Trophoblast cell (in vitro differentiated cells and primary cell): ENCODE data around the gene MAGI2.

ENCODE experiments used
- DNase-seq, 2 donors: peaks; one replicate each; pipeline ENCODE4 v3.0.0-alpha.2; 2016
- H2AFZ ChIP-seq: 2 replicates; pipeline ENCODE4 v1.6.1; 2013; ENCODE audit warnings: low read length, moderate library complexity, mild to moderate bottlenecking; ENCODE audit not compliant: insufficient read depth, poor library complexity
- H2AK5ac ChIP-seq: 2 replicates; pipeline ENCODE4 v1.6.1; 2013; ENCODE audit warnings: mild to moderate bottlenecking, low read length
- H2BK120ac ChIP-seq: 2 replicates; pipeline ENCODE4 v1.6.1; 2013; ENCODE audit warnings: low read length, mild to moderate bottlenecking, moderate library complexity; ENCODE audit not compliant: insufficient read depth, poor library complexity
- H2BK12ac ChIP-seq: 2 replicates; pipeline ENCODE4 v1.6.1; 2013; ENCODE audit warnings: mild to moderate bottlenecking, low read length, moderate library complexity
- H2BK5ac ChIP-seq: 2 replicates; pipeline ENCODE4 v1.6.1; 2013; ENCODE audit warnings: low read length, low read depth, moderate library complexity, mild to moderate bottlenecking; ENCODE audit not compliant: poor library complexity
- H3K14ac ChIP-seq: 2 replicates; pipeline ENCODE4 v1.6.1; 2013; ENCODE audit warnings: mild to moderate bottlenecking, low read length
- H3K18ac ChIP-seq: 2 replicates; pipeline ENCODE4 v1.6.1; 2013; ENCODE audit warnings: mild to moderate bottlenecking, low read length
- H3K23ac ChIP-seq: 2 replicates; pipeline ENCODE4 v1.6.1; 2013; ENCODE audit warnings: low read length
- H3K27ac ChIP-seq: 2 replicates; pipeline ENCODE4 v1.5.1; 2013; ENCODE audit warnings: low read depth, mild to moderate bottlenecking, inconsistent platforms, low read length, moderate library complexity
- H3K27me3 ChIP-seq: 2 replicates; pipeline ENCODE4 v1.6.1; 2013; ENCODE audit warnings: inconsistent platforms, mild to moderate bottlenecking, low read length, moderate library complexity; ENCODE audit not compliant: insufficient read depth
- H3K36me3 ChIP-seq, 2 experiments: 1 replicate in 1 of 2; 2 replicates in 1 of 2; pipeline ENCODE4 v1.6.1; 2013; ENCODE audit warnings: low read length in 2 of 2, mild to moderate bottlenecking in 2 of 2, moderate library complexity in 1 of 2; ENCODE audit not compliant: insufficient read depth in 2 of 2, control insufficient read depth in 1 of 2
- H3K4ac ChIP-seq: 2 replicates; pipeline ENCODE4 v1.6.1; 2013; ENCODE audit warnings: low read depth, mild to moderate bottlenecking, low read length, moderate library complexity
- H3K4me1 ChIP-seq, 2 experiments: 1 replicate in 1 of 2; 2 replicates in 1 of 2; pipeline ENCODE4 v1.6.1; 2013; ENCODE audit warnings: low read length in 2 of 2, mild to moderate bottlenecking in 2 of 2, moderate library complexity in 1 of 2; ENCODE audit not compliant: insufficient read depth in 2 of 2, control insufficient read depth in 1 of 2
- H3K4me2 ChIP-seq: 2 replicates; pipeline ENCODE4 v1.6.1; 2013; ENCODE audit warnings: inconsistent platforms, mild to moderate bottlenecking, low read length, moderate library complexity
- H3K4me3 ChIP-seq: 2 replicates; pipeline ENCODE4 v1.5.1; 2013; ENCODE audit warnings: mild to moderate bottlenecking, low read depth, low read length, inconsistent platforms
- H3K79me1 ChIP-seq: one replicate; pipeline ENCODE4 v1.6.1; 2013; ENCODE audit warnings: low read length
- H3K79me2 ChIP-seq: 2 replicates; pipeline ENCODE4 v1.6.1; 2013; ENCODE audit warnings: low read length, mild to moderate bottlenecking; ENCODE audit not compliant: control insufficient read depth, insufficient read depth, poor library complexity
- H3K9ac ChIP-seq: 2 replicates; pipeline ENCODE4 v1.6.1; 2013; ENCODE audit warnings: mild to moderate bottlenecking, low read length
- H3K9me3 ChIP-seq: 2 replicates; pipeline ENCODE4 v1.6.1; 2013; ENCODE audit warnings: low read depth, mild to moderate bottlenecking, control low read depth, inconsistent platforms, low read length; ENCODE audit not compliant: insufficient read depth
- H4K12ac ChIP-seq: 2 replicates; pipeline ENCODE4 v1.6.1; 2013; ENCODE audit warnings: low read depth, mild to moderate bottlenecking, low read length, moderate library complexity
- H4K8ac ChIP-seq: 2 replicates; pipeline ENCODE4 v1.6.1; 2013; ENCODE audit warnings: low read depth, mild to moderate bottlenecking, low read length, moderate library complexity
- H4K91ac ChIP-seq: one replicate; pipeline ENCODE4 v1.6.1; 2013; ENCODE audit warnings: low read depth, mild to moderate bottlenecking, low read length, moderate library complexity
- WGBS: extraction: QIAGEN DNeasy Blood & Tissue Kit; methylation state at CpG from one replicate; pipeline ENCODE4 v1.1.7; 2013; ENCODE audit warnings: missing lambda C conversion rate; ENCODE audit not compliant: insufficient read length, insufficient coverage; ENCODE audit errors: extremely low coverage; 5-methylcytosine and 5-hydroxymethylcytosine counted together

Gene MAGI2

GRCh38 chr7:79475455-79475854 is 22.0 kb upstream of the MAGI2 start:
- Histone ChIP-seq H3K79me1 (no peaks in the 10 kb centered on the region), H2AK5ac (no peak overlapping the region), H3K27ac (no peak overlapping the region), H3K27me3 (no peaks in the 10 kb centered on the region), H2BK12ac (no peak overlapping the region), H3K14ac (no peak overlapping the region), H2AFZ (no peak overlapping the region), H3K79me2 (no peaks in the 10 kb centered on the region), H3K18ac (no peak overlapping the region), H3K36me3 (no peaks in the 10 kb centered on the region), H3K4ac (no peak overlapping the region), H3K9me3 (no peaks in the 10 kb centered on the region), H2BK5ac (no peak overlapping the region), H4K12ac (no peak overlapping the region), H3K9ac (no peak overlapping the region), H3K4me3 (no peak overlapping the region), H3K4me1 (no peaks in the 10 kb centered on the region), H4K8ac (no peak overlapping the region), H2BK120ac (no peak overlapping the region), H4K91ac (no peak overlapping the region), H3K23ac (no peak overlapping the region), H3K4me2 (no peak overlapping the region)
- DNase-seq, result no peak
- no CpG with 5 or more reads among the region's 1 CpG for WGBS

DNA sequence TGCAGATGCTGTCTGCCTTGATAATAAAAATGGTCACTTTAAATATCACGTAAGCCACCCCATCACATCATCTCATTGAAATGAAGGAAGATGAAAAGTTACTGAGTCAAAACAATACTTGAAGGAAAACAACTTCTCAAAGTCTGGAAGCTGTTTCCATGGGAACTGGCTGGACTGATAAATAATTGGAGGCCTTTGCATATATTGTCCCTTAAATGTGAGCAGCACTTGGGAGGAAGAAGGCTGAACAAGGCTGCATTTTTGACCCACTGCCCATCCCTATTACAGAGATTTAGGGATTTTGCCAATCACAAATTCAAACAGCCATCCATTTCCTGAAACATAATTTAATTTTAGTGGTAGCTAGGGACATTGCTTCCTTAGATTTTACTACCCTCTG is 18.2 kb upstream of the MAGI2 start:
- no peaks in the 10 kb centered on the region for H3K79me2 ChIP-seq
- DNase-seq, result no peak
- no peak overlapping the region for H3K23ac ChIP-seq
- WGBS, result no CpG with 5 or more reads among the region's 1 CpG
- H2BK120ac ChIP-seq, result no peak overlapping the region
- no peaks in the 10 kb centered on the region for H3K9me3 ChIP-seq
- H3K4me2 ChIP-seq, result no peak overlapping the region
- no peak overlapping the region for H4K12ac ChIP-seq
- H3K36me3 ChIP-seq, result no peaks in the 10 kb centered on the region
- H3K4me1 ChIP-seq, result no peaks in the 10 kb centered on the region
- no peak overlapping the region for H3K27ac ChIP-seq
- H2BK12ac ChIP-seq, result no peak overlapping the region
- H3K9ac ChIP-seq, result no peak overlapping the region
- no peaks in the 10 kb centered on the region for H3K79me1 ChIP-seq
- H4K8ac ChIP-seq, result no peak overlapping the region
- no peak overlapping the region for H2AFZ ChIP-seq
- no peak overlapping the region for H2BK5ac ChIP-seq
- no peak overlapping the region for H3K18ac ChIP-seq
- H3K14ac ChIP-seq, result no peak overlapping the region
- no peaks in the 10 kb centered on the region for H3K27me3 ChIP-seq
- H3K4ac ChIP-seq, result no peak overlapping the region
- H4K91ac ChIP-seq, result no peak overlapping the region
- H3K4me3 ChIP-seq, result no peak overlapping the region
- H2AK5ac ChIP-seq, result no peak overlapping the region

GRCh38 chr7:79471283-79471682 is 17.8 kb upstream of the MAGI2 start:
- H3K79me2 ChIP-seq, result no peaks in the 10 kb centered on the region

DNA sequence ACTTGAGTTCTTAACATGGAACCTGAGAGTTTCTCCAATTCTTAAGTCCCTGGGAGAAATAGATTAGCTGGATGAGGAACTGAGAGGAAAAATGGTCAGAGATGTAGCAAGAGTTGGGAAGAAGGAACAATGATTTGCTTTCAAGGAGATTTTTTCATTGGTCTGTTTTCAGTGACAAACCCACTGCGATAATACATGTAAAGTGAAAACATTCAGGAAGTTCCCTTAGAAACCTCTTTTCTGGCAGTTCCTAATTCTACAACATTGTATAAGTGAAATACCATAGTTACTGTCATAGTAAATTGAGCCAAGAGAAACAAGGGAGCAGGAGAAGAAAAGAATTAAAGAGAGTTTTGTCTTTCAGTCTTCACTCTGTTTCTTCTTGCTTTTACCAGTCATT is 12.1 kb upstream of the MAGI2 start:
- Histone ChIP-seq H3K4me1 (no peaks in the 10 kb centered on the region), H2AFZ (no peak overlapping the region), H3K23ac (no peak overlapping the region), H3K36me3 (no peaks in the 10 kb centered on the region), H3K9me3 (no peaks in the 10 kb centered on the region), H3K79me1 (no peaks in the 10 kb centered on the region), H3K14ac (no peak overlapping the region), H2AK5ac (no peak overlapping the region), H2BK120ac (no peak overlapping the region), H3K27me3 (no peaks in the 10 kb centered on the region), H3K4me2 (no peak overlapping the region), H4K12ac (no peak overlapping the region), H3K4me3 (no peak overlapping the region), H3K18ac (no peak overlapping the region), H3K9ac (no peak overlapping the region), H2BK5ac (no peak overlapping the region), H3K27ac (no peak overlapping the region), H3K79me2 (no peaks in the 10 kb centered on the region), H3K4ac (no peak overlapping the region), H2BK12ac (no peak overlapping the region), H4K8ac (no peak overlapping the region), H4K91ac (no peak overlapping the region)
- WGBS, result no CpG with 5 or more reads among the region's 1 CpG
- no peak for DNase-seq

More at GRCh38 chr7:79471283-79471682, 17.8 kb upstream of the MAGI2 start:
- H3K9me3 ChIP-seq, result no peaks in the 10 kb centered on the region
- no peak for DNase-seq
- no peak overlapping the region for H2AFZ ChIP-seq
- no peak overlapping the region for H3K27ac ChIP-seq
- no peak overlapping the region for H3K4me2 ChIP-seq
- H2AK5ac ChIP-seq, result no peak overlapping the region
- no peak overlapping the region for H3K4ac ChIP-seq
- H3K9ac ChIP-seq, result no peak overlapping the region
- H3K4me1 ChIP-seq, result no peaks in the 10 kb centered on the region
- no peak overlapping the region for H3K23ac ChIP-seq
- no peak overlapping the region for H2BK5ac ChIP-seq
- no peak overlapping the region for H3K14ac ChIP-seq
- no peak overlapping the region for H3K18ac ChIP-seq
- H3K36me3 ChIP-seq, result no peaks in the 10 kb centered on the region
- no peak overlapping the region for H2BK120ac ChIP-seq
- no peak overlapping the region for H2BK12ac ChIP-seq
- H4K8ac ChIP-seq, result no peak overlapping the region
- H3K4me3 ChIP-seq, result no peak overlapping the region
- no peak overlapping the region for H4K91ac ChIP-seq
- H3K27me3 ChIP-seq, result no peaks in the 10 kb centered on the region
- H4K12ac ChIP-seq, result no peak overlapping the region
- no peaks in the 10 kb centered on the region for H3K79me1 ChIP-seq
